MG63 (cell line): ENCODE data around the gene PROM2. TPM values are rescaled to one million over a fixed set of nuclear protein-coding genes. Genes with fewer than 3 reads are reported as not detected.

Source experiments
- DNase-seq: peaks from one replicate; pipeline ENCODE4 v3.0.0-alpha.2; 2020
- H3K27me3 ChIP-seq: fragments of 250-450 bp; sonication (Bioruptor Pico); 2 replicates; pipeline ENCODE4 v1.5.1; 2020; ENCODE audit warnings: mild to moderate bottlenecking, moderate library complexity
- H3K36me3 ChIP-seq: fragments of 250-450 bp; sonication (Bioruptor Pico); 2 replicates; pipeline ENCODE4 v1.5.1; 2020; ENCODE audit warnings: mild to moderate bottlenecking, moderate library complexity
- H3K4me3 ChIP-seq: fragments of 250-450 bp; sonication (Bioruptor Pico); 2 replicates; pipeline ENCODE4 v1.5.1; 2020; ENCODE audit warnings: mild to moderate bottlenecking, moderate library complexity
- H3K9me3 ChIP-seq: fragments of 250-450 bp; sonication (Bioruptor Pico); 2 replicates; pipeline ENCODE4 v1.5.1; 2020; ENCODE audit warnings: mild to moderate bottlenecking, moderate library complexity
- total RNA-seq: library from RNA; depleted of rRNA; stranded (reverse); fragments of >200 nt; shearing (Covaris generic); gene quantifications from 2 replicates; pipeline ENCODE4 v1.2.3, GENCODE V29; 2014; ENCODE audit warnings: low replicate concordance

Gene PROM2
- total RNA-seq, 1 experiment from 2014 or later: 2.0 TPM

GRCh38 chr2:95310651-95311050 is 36.4 kb downstream of the PROM2 start:
- DNase-seq: peak; percentile 95
- no peaks in the 10 kb centered on the region for H3K27me3 ChIP-seq

GRCh38 chr2:95311815-95312542 is 37.7 kb downstream of the PROM2 start:
- no peak for DNase-seq
- H3K27me3 ChIP-seq: no peaks in the 10 kb centered on the region
- H3K4me3 ChIP-seq: no peak overlapping the region
- no peaks in the 10 kb centered on the region for H3K36me3 ChIP-seq
- no peaks in the 10 kb centered on the region for H3K9me3 ChIP-seq

More at GRCh38 chr2:95310651-95311050, 36.4 kb downstream of the PROM2 start:
- Histone ChIP-seq H3K36me3 (no peaks in the 10 kb centered on the region), H3K9me3 (no peaks in the 10 kb centered on the region), H3K4me3 (no peak overlapping the region)

DNA sequence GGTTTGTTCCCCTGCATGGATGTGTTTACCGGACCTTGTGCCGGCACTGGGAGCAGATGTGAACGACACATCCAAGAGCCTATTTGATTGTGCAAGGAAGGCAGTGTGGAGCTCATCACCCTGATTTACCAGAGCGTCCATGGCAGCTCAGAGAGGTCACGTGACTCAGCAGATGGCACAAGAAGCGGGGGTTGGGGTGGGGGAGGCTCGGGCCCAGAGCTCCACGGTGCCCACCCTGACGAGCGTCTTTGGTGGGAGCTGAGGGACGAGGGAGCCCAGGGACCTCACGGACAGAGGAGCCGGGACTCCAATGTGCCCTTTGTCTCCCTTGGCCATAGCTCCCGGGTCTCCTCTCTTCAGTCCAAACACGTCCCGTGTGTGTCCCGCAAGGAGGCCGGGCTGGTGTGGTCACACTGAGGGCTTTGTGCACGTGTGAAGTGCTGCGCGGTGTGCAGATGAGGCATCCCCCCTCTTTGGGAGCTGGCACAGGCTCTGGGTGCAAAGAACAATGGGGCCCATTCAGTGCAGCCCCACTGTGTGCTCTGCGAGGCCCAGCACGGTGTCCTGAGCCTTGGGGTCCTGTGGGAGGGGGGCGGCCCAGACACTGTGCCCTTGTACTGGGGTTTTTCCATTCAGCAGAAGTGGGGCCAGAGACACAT is 38.4 kb downstream of the PROM2 start:
- H3K9me3 ChIP-seq: no peaks in the 10 kb centered on the region
- no peak overlapping the region for H3K4me3 ChIP-seq
- DNase-seq: no peak
- H3K36me3 ChIP-seq: no peaks in the 10 kb centered on the region
- no peaks in the 10 kb centered on the region for H3K27me3 ChIP-seq

DNA sequence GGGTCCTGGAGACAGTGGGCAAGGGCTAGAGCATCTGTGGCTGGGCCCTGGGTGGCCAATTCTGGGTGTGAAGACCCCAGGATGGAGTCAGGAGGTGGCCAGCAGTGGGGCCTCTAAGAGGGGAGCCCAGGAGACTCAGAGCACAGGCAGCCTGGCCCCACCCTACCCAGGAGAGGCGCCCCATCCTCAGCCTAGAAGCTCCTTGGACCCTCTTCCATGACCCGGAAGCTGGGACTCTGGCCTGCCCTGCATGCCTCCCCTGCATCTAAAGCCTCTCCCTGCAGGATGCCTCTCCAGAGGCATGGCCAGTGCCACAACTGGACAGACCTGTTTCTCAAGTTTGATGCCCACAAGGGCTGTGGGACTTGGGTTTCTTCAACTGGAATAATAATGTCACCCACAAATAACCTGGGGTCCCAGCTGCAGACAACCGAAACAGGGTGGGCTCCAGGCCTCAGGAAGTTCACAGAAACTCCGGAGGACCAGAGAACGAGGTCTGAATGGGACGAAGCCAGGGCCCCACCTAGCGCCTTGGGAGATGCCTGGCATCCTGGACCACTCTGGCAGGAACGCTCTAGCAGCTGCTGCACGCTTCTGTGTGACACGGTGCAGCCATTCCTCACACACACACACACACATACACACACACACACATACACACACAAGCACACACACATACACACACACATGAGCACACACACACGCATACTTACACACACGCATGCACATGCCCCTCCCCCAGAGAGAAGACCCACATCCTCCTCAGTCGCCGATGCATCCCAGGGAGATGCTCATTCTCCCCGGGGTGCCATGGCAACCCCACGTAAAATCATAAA is 39.3 kb downstream of the PROM2 start:
- no peaks in the 10 kb centered on the region for H3K36me3 ChIP-seq
- no peak for DNase-seq
- no peaks in the 10 kb centered on the region for H3K27me3 ChIP-seq
- no peak overlapping the region for H3K4me3 ChIP-seq
- no peaks in the 10 kb centered on the region for H3K9me3 ChIP-seq

- Histone ChIP-seq H3K4me3 (no peak overlapping the region), H3K9me3 (no peaks in the 10 kb centered on the region), H3K36me3 (no peaks in the 10 kb centered on the region), H3K27me3 (no peaks in the 10 kb centered on the region)
- no peak for DNase-seq
These were observed 40.3 kb downstream of the PROM2 start for GRCh38 chr2:95314598-95314963.

DNA sequence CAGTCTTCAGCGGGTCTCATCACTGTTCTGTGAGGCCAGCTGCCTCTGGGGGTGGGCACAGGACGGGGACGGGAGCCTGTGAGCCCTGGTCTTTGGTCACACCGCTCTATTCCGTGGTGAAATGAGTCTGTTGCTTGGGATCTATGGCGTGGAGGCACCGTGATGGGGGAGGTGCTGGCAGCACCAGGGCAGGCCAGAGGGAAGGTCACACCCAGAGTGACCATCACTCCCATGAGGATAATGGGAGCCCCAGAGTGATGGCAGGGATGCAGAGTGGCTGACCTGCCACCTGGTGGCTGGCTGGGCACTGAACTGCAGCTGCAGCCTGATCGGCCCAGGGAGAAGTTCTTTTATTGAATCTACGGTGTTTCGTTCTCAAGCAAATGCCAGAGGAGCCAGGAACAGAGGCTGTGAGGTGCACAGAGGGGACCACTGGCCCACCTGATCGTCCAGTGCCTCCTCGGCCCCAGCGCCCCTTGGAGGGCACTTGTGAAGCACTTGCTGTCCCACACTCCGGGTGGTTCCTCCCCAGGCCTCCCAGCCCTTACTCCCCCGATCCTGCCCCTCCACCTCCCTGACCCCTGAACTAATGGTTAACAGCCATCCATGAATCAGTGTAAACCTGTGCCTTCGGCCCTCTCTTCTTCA is 40.8 kb downstream of the PROM2 start:
- Histone ChIP-seq H3K27me3 (no peaks in the 10 kb centered on the region), H3K36me3 (no peaks in the 10 kb centered on the region), H3K4me3 (no peak overlapping the region), H3K9me3 (no peaks in the 10 kb centered on the region)
- peak; percentile 58 for DNase-seq

GRCh38 chr2:95315801-95316411 is 41.7 kb downstream of the PROM2 start:
- no peak overlapping the region for H3K4me3 ChIP-seq
- H3K9me3 ChIP-seq: no peaks in the 10 kb centered on the region
- DNase-seq: peak; percentile 86
- no peaks in the 10 kb centered on the region for H3K36me3 ChIP-seq
- H3K27me3 ChIP-seq: no peaks in the 10 kb centered on the region

GRCh38 chr2:95316466-95317122 is 42.3 kb downstream of the PROM2 start:
- Histone ChIP-seq H3K27me3 (no peaks in the 10 kb centered on the region), H3K9me3 (no peaks in the 10 kb centered on the region), H3K36me3 (no peaks in the 10 kb centered on the region), H3K4me3 (no peak overlapping the region)
- DNase-seq: peak; percentile 91

DNA sequence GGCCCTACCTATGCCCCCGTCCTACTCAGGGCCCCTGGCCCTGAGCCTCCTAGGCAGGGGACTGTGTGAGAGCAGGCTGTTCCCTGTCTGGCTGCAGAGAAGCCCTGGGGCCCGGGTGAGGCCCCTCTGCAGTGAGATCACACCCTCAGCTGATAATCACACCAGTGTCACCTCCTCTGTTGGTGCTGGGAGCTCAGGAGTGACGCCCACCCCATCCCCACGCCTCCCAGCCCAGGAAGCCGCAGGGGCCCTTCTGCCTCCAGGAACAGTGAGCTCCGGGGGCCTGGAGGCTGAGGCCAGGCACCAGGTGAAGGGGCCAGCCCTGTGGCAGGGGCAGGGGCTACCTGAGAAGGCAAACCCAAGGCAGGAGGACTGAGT is 42.9 kb downstream of the PROM2 start:
- no peaks in the 10 kb centered on the region for H3K9me3 ChIP-seq
- H3K36me3 ChIP-seq: no peaks in the 10 kb centered on the region
- H3K4me3 ChIP-seq: no peak overlapping the region
- no peak for DNase-seq
- no peaks in the 10 kb centered on the region for H3K27me3 ChIP-seq

DNA sequence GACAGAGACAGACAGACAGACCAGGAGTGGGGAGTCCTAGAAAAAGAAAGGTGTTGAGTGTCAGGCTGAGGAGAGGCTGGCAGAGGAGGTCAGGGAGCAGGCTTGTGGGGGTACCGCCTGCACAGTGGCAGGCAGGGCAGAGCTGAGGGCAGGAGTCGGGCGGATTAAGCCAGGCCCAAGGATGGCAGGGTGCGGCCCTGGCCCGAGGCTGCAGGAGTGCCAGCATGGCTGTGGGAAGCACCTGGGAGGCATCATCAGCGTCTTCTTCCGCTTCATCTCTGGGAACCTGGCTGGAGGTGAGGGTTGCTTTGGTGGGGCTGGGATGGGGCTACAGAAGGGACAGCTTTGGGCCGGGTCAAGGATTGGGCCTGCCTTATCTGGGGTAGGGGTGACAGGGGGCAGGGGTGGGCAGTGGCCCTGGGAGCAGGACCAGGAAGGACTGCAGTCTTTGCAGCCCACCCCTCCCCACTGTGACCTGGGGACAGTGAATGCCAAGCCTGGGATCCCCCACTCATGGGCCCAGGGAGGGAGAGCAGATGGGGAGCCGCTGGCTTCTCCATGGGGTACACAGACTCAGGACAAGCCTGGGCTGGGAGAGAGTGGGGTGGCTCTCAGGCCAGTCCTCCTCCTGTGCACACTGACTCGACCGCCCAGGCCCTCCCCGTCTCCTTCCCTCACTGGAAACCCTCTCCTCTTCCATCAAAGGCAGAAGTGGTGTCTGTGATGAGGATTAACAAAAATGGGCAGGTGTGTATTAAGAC is 43.6 kb downstream of the PROM2 start:
- Histone ChIP-seq H3K27me3 (no peaks in the 10 kb centered on the region), H3K36me3 (no peaks in the 10 kb centered on the region), H3K9me3 (no peaks in the 10 kb centered on the region), H3K4me3 (no peak overlapping the region)
- DNase-seq: no peak

GRCh38 chr2:95318431-95319220 is 44.4 kb downstream of the PROM2 start:
- no peak for DNase-seq
- H3K9me3 ChIP-seq: no peaks in the 10 kb centered on the region
- no peak overlapping the region for H3K4me3 ChIP-seq
- no peaks in the 10 kb centered on the region for H3K36me3 ChIP-seq
- H3K27me3 ChIP-seq: no peaks in the 10 kb centered on the region

DNA sequence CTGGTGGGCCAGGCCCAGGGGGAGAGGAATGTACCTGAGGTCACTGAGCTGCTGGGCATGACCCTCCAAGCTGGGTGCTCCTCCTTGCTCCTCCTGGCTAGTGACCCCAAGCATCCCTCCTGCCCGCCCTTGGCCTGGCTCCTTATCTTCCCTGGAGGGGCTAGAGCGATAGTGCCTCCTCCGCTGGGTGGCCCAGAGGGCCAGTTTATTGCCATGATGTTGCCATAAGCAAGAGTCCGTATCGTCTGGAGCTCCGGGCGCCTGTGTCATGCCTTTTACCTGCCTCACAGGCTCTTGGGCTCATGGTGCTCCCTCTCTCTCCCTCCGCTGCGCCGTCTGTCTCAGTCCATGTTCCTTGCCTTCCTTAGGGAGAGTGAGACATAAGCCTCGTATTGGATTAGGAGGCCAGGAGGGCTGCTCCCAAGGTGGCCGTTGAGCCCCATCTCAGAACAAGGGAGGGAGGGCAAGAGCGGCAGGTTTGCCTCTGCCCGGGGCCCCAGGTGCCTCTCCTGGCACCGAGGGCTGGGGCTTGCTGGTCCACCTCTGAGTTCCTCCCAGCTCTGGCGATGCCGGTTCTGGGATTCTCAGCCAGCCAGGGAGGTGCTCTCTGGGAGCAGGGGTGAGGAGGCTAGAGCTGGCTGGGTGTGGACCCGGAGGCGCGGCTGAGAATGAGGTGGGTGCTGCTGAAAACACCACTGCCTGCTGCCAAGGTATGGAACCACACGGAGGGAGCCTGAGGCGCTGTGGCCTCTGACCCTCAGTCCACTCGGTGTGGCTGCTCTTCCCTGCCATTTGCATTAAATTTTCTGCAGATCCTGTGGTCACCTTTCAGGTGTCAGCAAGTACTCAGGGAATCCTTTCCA is 45.5 kb downstream of the PROM2 start:
- no peak for DNase-seq
- no peaks in the 10 kb centered on the region for H3K27me3 ChIP-seq
- H3K9me3 ChIP-seq: no peaks in the 10 kb centered on the region
- H3K36me3 ChIP-seq: no peaks in the 10 kb centered on the region
- no peak overlapping the region for H3K4me3 ChIP-seq

- no peak for DNase-seq
- H3K27me3 ChIP-seq: no peaks in the 10 kb centered on the region
- no peaks in the 10 kb centered on the region for H3K9me3 ChIP-seq
- H3K4me3 ChIP-seq: no peak overlapping the region
- H3K36me3 ChIP-seq: no peaks in the 10 kb centered on the region
These were observed 46.1 kb downstream of the PROM2 start for GRCh38 chr2:95320344-95320712.
